ENCODE data around the gene TNFAIP1.

TNFAIP1 gene

DNA sequence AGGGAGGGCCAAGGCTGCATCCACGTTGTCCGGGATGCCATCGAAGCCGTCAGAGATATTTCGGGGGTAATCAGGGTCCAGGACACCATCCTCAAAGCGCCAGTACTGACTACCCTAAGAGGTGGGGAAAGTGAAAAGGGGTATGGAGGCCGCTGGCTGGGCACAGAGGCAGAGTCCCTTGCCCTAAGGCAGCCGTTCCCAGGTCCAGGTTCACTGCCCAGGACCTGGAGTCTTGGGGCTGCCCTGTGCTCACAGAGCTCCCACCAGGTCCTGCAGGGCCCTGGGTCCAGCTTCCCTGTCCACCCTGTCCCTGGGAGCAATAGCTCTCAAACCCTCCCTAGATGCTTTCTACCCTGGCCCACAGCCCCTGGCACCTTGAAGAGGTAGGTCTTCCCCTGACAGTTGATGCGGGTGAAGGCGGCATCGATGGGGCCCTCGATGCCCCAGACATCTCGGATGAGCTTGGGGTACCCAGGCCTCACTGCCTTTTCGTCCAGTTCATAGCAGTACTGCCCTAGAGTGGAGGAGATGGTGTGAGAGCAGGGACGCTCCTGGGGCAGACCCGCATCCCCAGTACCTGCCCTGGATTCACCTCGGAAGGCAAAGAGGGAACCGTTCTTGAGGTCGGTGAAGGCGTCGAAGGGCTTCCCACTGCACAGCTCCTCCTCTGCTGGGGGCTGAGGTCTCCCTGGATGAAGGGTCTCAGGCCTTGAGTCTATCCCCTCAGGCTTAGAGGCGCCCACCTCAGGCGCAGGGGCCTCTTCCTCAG lies 33.5 kb downstream of the TNFAIP1 start:
- H3K4me3 ChIP-seq (ENCODE audit: low read depth, low read length): no peak overlapping the region
- TF ChIP-seq, protein P1, sequence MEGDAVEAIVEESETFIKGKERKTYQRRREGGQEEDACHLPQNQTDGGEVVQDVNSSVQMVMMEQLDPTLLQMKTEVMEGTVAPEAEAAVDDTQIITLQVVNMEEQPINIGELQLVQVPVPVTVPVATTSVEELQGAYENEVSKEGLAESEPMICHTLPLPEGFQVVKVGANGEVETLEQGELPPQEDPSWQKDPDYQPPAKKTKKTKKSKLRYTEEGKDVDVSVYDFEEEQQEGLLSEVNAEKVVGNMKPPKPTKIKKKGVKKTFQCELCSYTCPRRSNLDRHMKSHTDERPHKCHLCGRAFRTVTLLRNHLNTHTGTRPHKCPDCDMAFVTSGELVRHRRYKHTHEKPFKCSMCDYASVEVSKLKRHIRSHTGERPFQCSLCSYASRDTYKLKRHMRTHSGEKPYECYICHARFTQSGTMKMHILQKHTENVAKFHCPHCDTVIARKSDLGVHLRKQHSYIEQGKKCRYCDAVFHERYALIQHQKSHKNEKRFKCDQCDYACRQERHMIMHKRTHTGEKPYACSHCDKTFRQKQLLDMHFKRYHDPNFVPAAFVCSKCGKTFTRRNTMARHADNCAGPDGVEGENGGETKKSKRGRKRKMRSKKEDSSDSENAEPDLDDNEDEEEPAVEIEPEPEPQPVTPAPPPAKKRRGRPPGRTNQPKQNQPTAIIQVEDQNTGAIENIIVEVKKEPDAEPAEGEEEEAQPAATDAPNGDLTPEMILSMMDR (IDR thresholded peaks at IDR 0.05; ENCODE audit: low read depth, low read length): no peak

DNA sequence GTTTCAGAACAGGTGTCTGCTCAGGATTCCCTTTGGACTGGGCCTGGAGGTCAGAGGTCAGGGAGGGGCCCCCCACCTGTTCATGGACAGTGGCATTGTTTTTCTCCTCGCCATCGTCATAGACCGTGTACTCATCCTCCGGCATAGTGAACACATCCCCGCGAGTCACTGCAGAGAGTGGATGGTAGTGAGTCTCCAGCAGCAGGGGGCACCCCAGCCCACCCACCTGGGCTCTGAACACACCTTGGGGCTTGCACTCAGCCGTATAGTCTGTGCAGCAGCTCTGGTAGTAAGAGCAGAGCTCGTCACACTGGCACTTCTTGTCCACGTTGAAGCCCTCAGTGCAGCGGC lies 34.1 kb downstream of the TNFAIP1 start:
- no peak overlapping the region for H3K4me3 ChIP-seq (ENCODE audit: low read depth, low read length)
- TF ChIP-seq, protein P1 (IDR thresholded peaks at IDR 0.05; ENCODE audit: low read depth, low read length): no peak

DNA sequence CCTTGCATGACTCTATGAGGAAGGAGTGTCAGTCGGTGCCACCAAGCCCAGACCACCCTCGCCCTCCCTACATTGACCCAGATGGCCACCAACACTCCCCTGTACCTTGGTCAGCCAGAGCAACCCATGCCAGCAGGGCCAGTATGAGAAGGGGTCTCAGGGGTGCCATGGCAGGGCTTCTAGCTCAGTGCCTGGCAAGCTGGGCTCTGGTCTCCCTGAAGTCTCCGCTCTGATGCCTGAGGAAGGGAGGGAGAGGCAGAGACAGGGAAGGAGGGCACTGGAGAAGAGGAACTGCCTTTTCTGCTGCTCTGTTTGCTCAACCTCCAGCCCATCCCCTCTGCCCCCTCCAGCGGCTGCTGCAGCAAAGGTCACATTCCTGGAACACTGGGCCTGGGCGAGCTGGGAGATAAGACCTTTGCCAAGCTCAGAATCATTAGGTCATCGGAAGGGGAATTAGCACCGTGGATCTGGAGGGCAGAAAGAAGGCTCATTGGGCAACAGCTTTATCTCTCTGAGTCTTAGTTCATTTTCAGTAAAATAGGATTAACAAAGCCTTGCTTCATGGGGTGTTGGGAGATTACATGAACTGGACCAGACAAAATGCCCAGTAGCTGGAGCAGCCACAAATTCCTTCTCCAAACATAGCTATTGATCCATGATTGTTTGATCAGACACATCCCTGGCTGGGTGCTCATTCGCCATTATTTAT lies 34.6 kb downstream of the TNFAIP1 start, which contains the start of gene VTN:
VTN (minus strand) TSS at position 273 of the 709 bp plus-strand sequence; CDS start at position 169, 104 bp downstream.
- peak within 1 kb of the TSS; percentile 73 for H3K4me3 ChIP-seq (ENCODE audit: low read depth, low read length)
- TF ChIP-seq, protein P1 (IDR thresholded peaks at IDR 0.05; ENCODE audit: low read depth, low read length): no peak

DNA sequence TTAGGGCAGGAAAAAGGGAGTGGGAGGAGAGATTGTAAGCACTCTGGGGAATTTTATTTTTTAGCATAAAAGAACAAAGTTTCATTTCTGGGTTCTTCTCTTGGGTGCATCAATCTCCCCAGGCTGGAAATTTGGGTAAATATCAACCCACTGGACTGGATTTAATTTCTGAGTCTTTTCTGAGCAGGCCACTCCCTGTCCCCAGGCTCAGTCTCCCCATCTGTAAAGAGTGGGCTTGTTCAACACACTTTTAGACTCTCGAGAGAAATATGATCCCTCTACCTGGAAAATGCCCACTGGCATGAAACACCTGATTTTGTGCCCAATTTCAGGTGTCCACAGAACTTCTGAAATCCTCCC lies 35.2 kb downstream of the TNFAIP1 start:
- TF ChIP-seq, protein P1 (IDR thresholded peaks at IDR 0.05; ENCODE audit: low read depth, low read length): no peak
- peak overlapping the region; percentile 73 for H3K4me3 ChIP-seq (ENCODE audit: low read depth, low read length)

DNA sequence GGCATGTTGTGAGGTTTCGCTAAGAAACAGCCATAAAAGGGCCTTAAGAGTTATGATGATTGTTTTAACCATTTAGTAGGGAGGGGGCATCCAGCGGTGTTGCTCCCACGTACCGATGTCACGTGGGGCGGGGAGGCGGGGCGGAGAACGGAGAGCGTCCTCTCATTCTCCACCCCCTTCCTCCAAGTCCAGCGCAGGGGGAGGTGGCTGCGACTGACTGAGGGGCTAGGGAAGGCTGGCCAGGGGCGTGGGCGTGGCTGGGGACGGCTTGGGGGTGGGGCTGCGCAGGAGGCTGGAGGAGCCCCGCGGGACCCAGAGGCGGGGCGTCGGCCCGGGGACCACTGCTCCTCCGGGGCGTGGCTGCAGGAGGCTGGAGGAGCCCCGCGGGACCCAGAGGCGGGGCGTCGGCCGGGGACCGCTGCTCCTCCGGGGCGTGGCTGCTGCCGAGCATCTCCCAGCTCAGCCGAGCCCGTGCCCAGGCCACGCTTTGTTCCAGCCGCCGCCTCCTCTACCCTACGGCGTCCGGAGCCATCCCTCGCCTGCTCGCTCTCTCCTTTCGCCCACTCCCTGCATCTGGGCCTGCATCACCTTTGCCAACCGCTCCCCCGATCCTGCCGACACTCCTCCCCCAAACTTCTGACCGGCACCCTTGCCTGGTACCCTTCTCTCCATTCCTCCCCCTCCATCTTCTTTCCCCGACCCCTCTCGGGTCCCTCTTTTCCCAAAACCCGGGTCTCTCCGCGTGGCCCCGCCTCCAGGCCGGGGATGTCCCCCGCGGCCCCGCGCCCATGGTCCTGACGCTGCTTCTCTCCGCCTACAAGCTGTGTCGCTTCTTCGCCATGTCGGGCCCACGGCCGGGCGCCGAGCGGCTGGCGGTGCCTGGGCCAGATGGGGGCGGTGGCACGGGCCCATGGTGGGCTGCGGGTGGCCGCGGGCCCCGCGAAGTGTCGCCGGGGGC lies 36.0 kb downstream of the TNFAIP1 start, which contains the start of gene SARM1:
SARM1 (plus strand) TSS at position 450 of the 958 bp plus-strand sequence; CDS start at position 789, 339 bp downstream.
- H3K4me3 ChIP-seq (ENCODE audit: low read depth, low read length): peak within 1 kb of the TSS; percentile 73
- TF ChIP-seq, protein P1 (IDR thresholded peaks at IDR 0.05; ENCODE audit: low read depth, low read length): no peak

DNA sequence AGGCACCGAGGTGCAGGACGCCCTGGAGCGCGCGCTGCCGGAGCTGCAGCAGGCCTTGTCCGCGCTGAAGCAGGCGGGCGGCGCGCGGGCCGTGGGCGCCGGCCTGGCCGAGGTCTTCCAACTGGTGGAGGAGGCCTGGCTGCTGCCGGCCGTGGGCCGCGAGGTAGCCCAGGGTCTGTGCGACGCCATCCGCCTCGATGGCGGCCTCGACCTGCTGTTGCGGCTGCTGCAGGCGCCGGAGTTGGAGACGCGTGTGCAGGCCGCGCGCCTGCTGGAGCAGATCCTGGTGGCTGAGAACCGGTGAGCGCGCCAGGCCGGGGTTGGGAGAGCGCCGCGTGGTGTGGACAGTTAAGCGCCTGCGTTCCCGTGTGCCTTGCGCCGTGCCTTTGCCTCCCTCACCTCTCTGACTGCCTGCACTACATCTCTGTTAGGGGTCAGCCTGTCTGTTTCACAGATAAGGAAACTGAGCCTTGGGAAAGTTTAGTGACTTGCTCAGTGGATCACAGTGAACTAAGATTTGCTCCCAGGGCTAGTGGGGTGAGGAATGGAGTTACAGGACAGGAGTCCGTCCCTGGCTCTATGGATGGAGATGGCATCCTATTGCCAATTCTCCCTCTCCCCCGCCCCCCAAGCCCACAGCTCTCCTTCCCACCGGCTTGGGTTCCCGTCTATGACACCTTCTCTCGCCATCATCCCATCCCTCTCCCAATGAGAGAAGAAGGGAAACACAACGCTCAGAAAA lies 36.8 kb downstream of the TNFAIP1 start:
- TF ChIP-seq, protein P1 (IDR thresholded peaks at IDR 0.05; ENCODE audit: low read depth, low read length): no peak

More for the DNA sequence above, 36.8 kb downstream of the TNFAIP1 start:
- peak overlapping the region; percentile 73 for H3K4me3 ChIP-seq (ENCODE audit: low read depth, low read length)

Data from WI38 (cell line).